Caco-2 (cell line): ENCODE results near the gene CPLX3. TPM values are rescaled to one million over a fixed set of nuclear protein-coding genes. Genes with fewer than 3 reads are reported as not detected.

Experiments
- BruUV-seq: library from RNA; stranded (reverse); fragments of 400-500 nt; replicated peaks from 2 replicates; lab custom pipeline; 2021; lab: Mats Ljungman, UMichigan
- CTCF ChIA-PET: fragments of 300-600 bp; sonication (Branson Sonifier 250); formaldehyde crosslinking; loops from one replicate; lab custom pipeline; 2022; ENCODE audit warnings: antibody characterized with exemption; lab: Charles Lee
- POLR2A ChIA-PET: fragments of 300-600 bp; sonication (Branson Sonifier 250); formaldehyde crosslinking; loops from one replicate; lab custom pipeline; 2022; ENCODE audit warnings: antibody characterized with exemption; lab: Charles Lee
- DNase-seq, 2 experiments: peaks; one replicate each; pipeline versions ENCODE4 v3.0.0 to v3.0.0-alpha.2; 2020 to 2022
- H3K27me3 ChIP-seq: replicated peaks from 2 replicates; pipeline ENCODE4 v1.6.0; 2011; ENCODE audit warnings: low read length; ENCODE audit not compliant: control insufficient read depth, insufficient read depth
- H3K36me3 ChIP-seq: 2 replicates; pipeline ENCODE4 v1.5.1; 2011; ENCODE audit warnings: low read length; ENCODE audit not compliant: control insufficient read depth, insufficient read depth
- H3K4me1 ChIP-seq: fragments of 250-450 bp; sonication (Bioruptor Pico); 2 replicates; pipeline ENCODE4 v1.5.1; 2020; ENCODE audit warnings: mild to moderate bottlenecking
- H3K4me3 ChIP-seq: 2 replicates; pipeline ENCODE4 v1.5.1; 2011; ENCODE audit warnings: low read depth, mild to moderate bottlenecking, control low read depth, low read length
- H3K9me3 ChIP-seq: fragments of 250-450 bp; sonication (Bioruptor Pico); 2 replicates; pipeline ENCODE4 v1.5.1; 2020; ENCODE audit warnings: mild to moderate bottlenecking, moderate library complexity
- H3K27ac Mint-ChIP-seq: one replicate; pipeline ENCODE4 v1.8.0; 2022; ENCODE audit warnings: mixed read lengths; ENCODE audit not compliant: unreplicated experiment
- H3K27me3 Mint-ChIP-seq: one replicate; pipeline ENCODE4 v1.8.0; 2022; ENCODE audit warnings: mixed read lengths; ENCODE audit not compliant: insufficient read depth, unreplicated experiment
- H3K36me3 Mint-ChIP-seq: one replicate; pipeline ENCODE4 v1.8.0; 2022; ENCODE audit warnings: mild to moderate bottlenecking, mixed read lengths; ENCODE audit not compliant: insufficient read depth, unreplicated experiment
- H3K4me1 Mint-ChIP-seq: one replicate; pipeline ENCODE4 v1.8.0; 2022; ENCODE audit warnings: low read depth, mixed read lengths; ENCODE audit not compliant: unreplicated experiment
- H3K4me3 Mint-ChIP-seq: one replicate; pipeline ENCODE4 v1.8.0; 2022; ENCODE audit warnings: mild to moderate bottlenecking, moderate library complexity, mixed read lengths; ENCODE audit not compliant: unreplicated experiment
- H3K9me3 Mint-ChIP-seq: one replicate; pipeline ENCODE4 v1.8.0; 2022; ENCODE audit warnings: mixed read lengths; ENCODE audit not compliant: unreplicated experiment
- CTCF ChIP-seq, 2 experiments: fragments of 200-600 bp in 1 of 2; IDR thresholded peaks; 1 replicate in 1 of 2; 2 replicates in 1 of 2; pipeline versions ENCODE4 v1.5.1 to v1.8.0; 2011 to 2022; ENCODE audit warnings: antibody characterized with exemption in 1 of 2, control low read depth in 1 of 2, inconsistent platforms in 1 of 2, low read depth in 1 of 2, low read length in 1 of 2, mild to moderate bottlenecking in 1 of 2, moderate library complexity in 1 of 2; ENCODE audit not compliant: insufficient read depth in 1 of 2, severe bottlenecking in 1 of 2, unreplicated experiment in 1 of 2
- intact Hi-C: fragments of 100-400 bp; cut with micrococcal nuclease; formaldehyde crosslinking; loops from one replicate; pipeline ENCODE4 v1.10.0; 2022; ENCODE audit not compliant: unreplicated experiment
- total RNA-seq: library from RNA; stranded (reverse); gene quantifications from 2 replicates; pipeline ENCODE4 v1.2.3, GENCODE V29; 2022

CPLX3 gene
- total RNA-seq, 1 experiment from 2014 or later: not detected

GRCh38 chr15:74788683-74789151 lies 37.7 kb upstream of the CPLX3 start:
- Mint-ChIP-seq H3K4me3 (no peak overlapping the region), H3K9me3 (no peaks in the 10 kb centered on the region), H3K4me1 (peaks cover 13% of the 10 kb centered on the region), H3K27ac (no peak overlapping the region), H3K36me3 (peaks cover 5% of the 10 kb centered on the region), H3K27me3 (no peaks in the 10 kb centered on the region)
- TF ChIP-seq CTCF (IDR thresholded peaks at IDR 0.05; ENCODE audit: insufficient read depth in 1 of 2, low read depth in 1 of 2, low read length in 1 of 2, severe bottlenecking in 1 of 2, unreplicated experiment in 1 of 2): no peak
- CTCF ChIA-PET: interaction anchor here (0.7 to 1.5 kb wide), 3 partner anchors 16 to 35 kb away, joined by 3 to 5 read pairs (median 4); no protein-coding TSS in a partner anchor
- Histone ChIP-seq H3K27me3 (no peaks in the 10 kb centered on the region), H3K4me1 (peaks cover 20% of the 10 kb centered on the region), H3K9me3 (no peaks in the 10 kb centered on the region), H3K4me3 (no peak overlapping the region), H3K36me3 (no peaks in the 10 kb centered on the region; the same call in 1 of the 2 replicates)
- DNase-seq: no peak
- POLR2A ChIA-PET: no interaction called here
- no TSS peak for BruUV-seq
- intact Hi-C loops: no loop called here

GRCh38 chr15:74789171-74789631 lies 37.2 kb upstream of the CPLX3 start:
- CTCF ChIA-PET: interaction anchor here (0.6 to 1.5 kb wide), 4 partner anchors 16 to 54 kb away, joined by 3 to 5 read pairs (median 4); partner anchors contain the start of gene ULK3
- Histone ChIP-seq H3K9me3 (no peaks in the 10 kb centered on the region), H3K36me3 (no peaks in the 10 kb centered on the region; the same call in 1 of the 2 replicates), H3K4me3 (no peak overlapping the region), H3K27me3 (no peaks in the 10 kb centered on the region), H3K4me1 (peaks cover 19% of the 10 kb centered on the region)
- Mint-ChIP-seq H3K4me3 (peak overlapping the region; percentile 1), H3K9me3 (no peaks in the 10 kb centered on the region), H3K4me1 (peaks cover 13% of the 10 kb centered on the region), H3K27me3 (no peaks in the 10 kb centered on the region), H3K27ac (peak overlapping the region; percentile 3), H3K36me3 (peaks cover 5% of the 10 kb centered on the region)
- intact Hi-C loops: no loop called here
- POLR2A ChIA-PET: no interaction called here
- TF ChIP-seq CTCF (IDR thresholded peaks at IDR 0.05; ENCODE audit: insufficient read depth in 1 of 2, low read depth in 1 of 2, low read length in 1 of 2, severe bottlenecking in 1 of 2, unreplicated experiment in 1 of 2): no peak
- BruUV-seq: no TSS peak
- peak; percentile 71 to 74 for DNase-seq

- Histone ChIP-seq H3K4me1 (peaks cover 19% of the 10 kb centered on the region), H3K9me3 (no peaks in the 10 kb centered on the region), H3K27me3 (no peaks in the 10 kb centered on the region), H3K4me3 (no peak overlapping the region), H3K36me3 (no peaks in the 10 kb centered on the region; the same call in 1 of the 2 replicates)
- DNase-seq: no peak
- ChIA-PET CTCF (interaction anchor here (0.6 to 1.5 kb wide), 4 partner anchors 15 to 157 kb away, joined by 3 to 4 read pairs (median 3); partner anchors contain the start of gene ULK3), POLR2A (no interaction called here)
- H3K4me3 Mint-ChIP-seq: peak overlapping the region; percentile 1
- BruUV-seq: no TSS peak
- TF ChIP-seq CTCF (IDR thresholded peaks at IDR 0.05; ENCODE audit: insufficient read depth in 1 of 2, low read depth in 1 of 2, low read length in 1 of 2, severe bottlenecking in 1 of 2, unreplicated experiment in 1 of 2): no peak
- no peaks in the 10 kb centered on the region for H3K9me3 Mint-ChIP-seq
- intact Hi-C loops: no loop called here
- H3K36me3 Mint-ChIP-seq: peaks cover under 1% of the 10 kb centered on the region
- no peaks in the 10 kb centered on the region for H3K27me3 Mint-ChIP-seq
- H3K4me1 Mint-ChIP-seq: peaks cover 13% of the 10 kb centered on the region
- H3K27ac Mint-ChIP-seq: peak overlapping the region; percentile 3
These were observed 36.7 kb upstream of the CPLX3 start for GRCh38 chr15:74789741-74790079.
